SK-N-SH treated with all-trans-retinoic acid at 6 μM for 48 hours (cell line): ENCODE results near the gene GOSR2.

ENCODE experiments used
- ARNTL ChIP-seq: fragments of 450-650 bp; formaldehyde crosslinking; IDR thresholded peaks from 2 replicates; pipeline ENCODE4 v1.5.0; 2020; ENCODE audit warnings: low read depth, mild to moderate bottlenecking, moderate library complexity, borderline replicate concordance
- POU6F1 ChIP-seq: fragments of 250-450 bp; sonication (Bioruptor Pico); IDR thresholded peaks from 2 replicates; pipeline ENCODE4 v1.8.0; 2021; ENCODE audit warnings: low read depth, mild to moderate bottlenecking, moderate library complexity, borderline replicate concordance
- RARB ChIP-seq: fragments of 250-450 bp; sonication (Bioruptor Pico); IDR thresholded peaks from 2 replicates; pipeline ENCODE4 v1.8.0; 2021; ENCODE audit warnings: mild to moderate bottlenecking, moderate library complexity
- ZFP30 ChIP-seq: fragments of 450-650 bp; formaldehyde crosslinking; IDR thresholded peaks from 2 replicates; pipeline ENCODE4 v1.5.0; 2022; ENCODE audit warnings: mild to moderate bottlenecking, moderate library complexity
- ZNF70 ChIP-seq: fragments of 450-650 bp; formaldehyde crosslinking; IDR thresholded peaks from 2 replicates; pipeline ENCODE4 v1.5.0; 2020; ENCODE audit warnings: mild to moderate bottlenecking, moderate library complexity
- ZNF8 ChIP-seq: fragments of 450-650 bp; formaldehyde crosslinking; IDR thresholded peaks from 2 replicates; pipeline ENCODE4 v1.5.0; 2020; ENCODE audit warnings: mild to moderate bottlenecking, moderate library complexity
- TF ChIP-seq, protein P1 (sequence below): fragments of 250-450 bp; sonication (Bioruptor Pico); IDR thresholded peaks from 2 replicates; pipeline ENCODE4 v1.8.0; 2020; ENCODE audit warnings: mild to moderate bottlenecking, moderate library complexity, borderline replicate concordance

DNA sequence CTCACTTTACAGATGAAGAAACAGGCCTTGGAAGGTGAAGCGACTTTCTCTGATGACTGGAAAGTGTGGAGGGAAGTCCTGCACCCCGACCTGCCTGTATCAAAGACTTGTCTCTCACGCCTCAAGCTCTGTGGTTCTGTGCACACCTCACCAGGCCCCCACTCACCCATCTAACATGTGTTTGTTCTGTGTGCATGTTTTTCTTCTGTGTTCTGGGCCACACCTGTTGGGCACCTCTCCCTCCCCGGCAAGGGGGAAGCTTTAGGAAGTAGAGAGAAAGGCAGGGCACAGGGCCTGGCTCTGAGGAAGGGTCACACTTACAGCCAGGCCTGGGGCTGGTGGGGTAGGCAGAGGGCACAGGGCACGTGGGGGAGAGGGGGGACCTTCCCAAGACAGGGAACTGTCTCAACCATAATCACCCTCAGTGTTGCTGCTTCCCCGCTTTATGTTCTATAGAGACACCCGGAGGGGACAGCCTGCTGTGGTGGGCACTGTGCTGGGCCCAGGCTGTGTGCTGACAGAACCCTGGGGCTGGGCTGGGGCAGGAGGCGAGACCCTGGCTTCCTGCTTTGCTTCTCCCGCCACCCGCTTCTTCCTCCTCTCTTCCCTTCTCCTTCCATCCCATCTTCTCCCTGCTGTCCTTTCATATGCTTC lies 48.8 kb downstream of the GOSR2 start:
- TF ChIP-seq, protein P1, sequence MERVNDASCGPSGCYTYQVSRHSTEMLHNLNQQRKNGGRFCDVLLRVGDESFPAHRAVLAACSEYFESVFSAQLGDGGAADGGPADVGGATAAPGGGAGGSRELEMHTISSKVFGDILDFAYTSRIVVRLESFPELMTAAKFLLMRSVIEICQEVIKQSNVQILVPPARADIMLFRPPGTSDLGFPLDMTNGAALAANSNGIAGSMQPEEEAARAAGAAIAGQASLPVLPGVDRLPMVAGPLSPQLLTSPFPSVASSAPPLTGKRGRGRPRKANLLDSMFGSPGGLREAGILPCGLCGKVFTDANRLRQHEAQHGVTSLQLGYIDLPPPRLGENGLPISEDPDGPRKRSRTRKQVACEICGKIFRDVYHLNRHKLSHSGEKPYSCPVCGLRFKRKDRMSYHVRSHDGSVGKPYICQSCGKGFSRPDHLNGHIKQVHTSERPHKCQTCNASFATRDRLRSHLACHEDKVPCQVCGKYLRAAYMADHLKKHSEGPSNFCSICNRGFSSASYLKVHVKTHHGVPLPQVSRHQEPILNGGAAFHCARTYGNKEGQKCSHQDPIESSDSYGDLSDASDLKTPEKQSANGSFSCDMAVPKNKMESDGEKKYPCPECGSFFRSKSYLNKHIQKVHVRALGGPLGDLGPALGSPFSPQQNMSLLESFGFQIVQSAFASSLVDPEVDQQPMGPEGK (CRISPR knock-in tag), result no peak
- no peak for TF ChIP-seq ZNF8 (CRISPR knock-in tag)
- no peak for TF ChIP-seq ARNTL (CRISPR knock-in tag)
- no peak for TF ChIP-seq POU6F1 (CRISPR knock-in tag)
- no peak for TF ChIP-seq ZFP30 (CRISPR knock-in tag)
- no peak for TF ChIP-seq RARB (CRISPR knock-in tag)
- TF ChIP-seq ZNF70 (CRISPR knock-in tag), result no peak
